ENCODE results near the gene MAP3K5.

Gene MAP3K5

DNA sequence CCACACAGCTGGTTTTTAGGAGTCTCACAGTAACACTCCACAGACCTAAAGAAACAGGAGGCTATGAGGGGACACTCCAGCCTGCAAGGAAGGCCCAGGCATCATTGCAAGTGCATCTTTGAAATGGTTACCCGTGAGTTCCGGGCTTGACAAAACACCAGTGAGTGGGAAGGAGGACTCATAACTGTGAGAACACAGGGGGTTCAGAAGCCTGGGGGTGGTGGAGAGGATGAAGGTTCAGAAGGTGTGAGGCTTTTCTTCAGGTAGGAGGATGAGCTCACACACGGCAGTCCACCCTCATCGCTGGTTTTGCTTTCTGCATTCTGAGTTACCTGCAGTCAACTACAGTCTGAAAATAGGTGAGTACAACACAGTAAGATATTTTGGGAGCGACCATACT is 282.0 kb downstream of the MAP3K5 start (continued):
- TF ChIP-seq ISL1 (CRISPR knock-in tag; IDR thresholded peaks at IDR 0.05) (no peak), ZFP3 (CRISPR knock-in tag; IDR thresholded peaks at IDR 0.05) (no peak)

- TF ChIP-seq ZC3H10 (CRISPR knock-in tag; IDR thresholded peaks at IDR 0.05) = no peak
- no peak for TF ChIP-seq ESRRG (CRISPR knock-in tag; IDR thresholded peaks at IDR 0.05)
- TF ChIP-seq ZNF565 (CRISPR knock-in tag; conservative IDR thresholded peaks at IDR 0.05; ENCODE audit: low read depth) = no peak
- no peak for TF ChIP-seq ARNTL (CRISPR knock-in tag; IDR thresholded peaks at IDR 0.05; ENCODE audit: borderline replicate concordance, low read depth)
- TF ChIP-seq SNAI2 (CRISPR knock-in tag; IDR thresholded peaks at IDR 0.05) = no peak
- TF ChIP-seq ISL1 (CRISPR knock-in tag; IDR thresholded peaks at IDR 0.05) = peak; percentile 69
- TF ChIP-seq PPARA (CRISPR knock-in tag; IDR thresholded peaks at IDR 0.05; ENCODE audit: borderline replicate concordance) = no peak
- no peak for ATAC-seq
These were observed 283.4 kb downstream of the MAP3K5 start for GRCh38 chr6:136508725-136509392.
